Chondrocyte (in vitro differentiated cells): ENCODE results near the gene WNT8B. TPM values are rescaled to one million over a fixed set of nuclear protein-coding genes. Genes with fewer than 3 reads are reported as not detected.
A peak's percentile ranks its signal among the peaks of the same experiment; 100 is the strongest.

Source experiments
- DNase-seq: peaks from one replicate; pipeline ENCODE4 v3.0.0; 2021; ENCODE audit warnings: mixed read lengths, low spot score
- H3K27ac Mint-ChIP-seq: one replicate; pipeline ENCODE4 v1.8.0; 2021; ENCODE audit warnings: mild to moderate bottlenecking, moderate library complexity, mixed read lengths; ENCODE audit not compliant: unreplicated experiment
- H3K27me3 Mint-ChIP-seq: 2 replicates; pipeline ENCODE4 v1.8.0; 2021; ENCODE audit warnings: low read depth, mixed read lengths
- H3K36me3 Mint-ChIP-seq: 2 replicates; pipeline ENCODE4 v1.8.0; 2021; ENCODE audit warnings: low read depth, mixed read lengths
- H3K4me1 Mint-ChIP-seq: 2 replicates; pipeline ENCODE4 v1.8.0; 2021; ENCODE audit warnings: low read depth, mild to moderate bottlenecking, mixed read lengths
- H3K4me3 Mint-ChIP-seq: one replicate; pipeline ENCODE4 v1.8.0; 2021; ENCODE audit warnings: mild to moderate bottlenecking, moderate library complexity, mixed read lengths; ENCODE audit not compliant: unreplicated experiment
- H3K9me3 Mint-ChIP-seq: 2 replicates; pipeline ENCODE4 v1.8.0; 2021; ENCODE audit warnings: low read depth, mixed read lengths
- CTCF ChIP-seq: fragments of 200-600 bp; sonication (generic); IDR thresholded peaks from 2 replicates; pipeline ENCODE4 v1.5.0; 2021; ENCODE audit warnings: antibody characterized with exemption, mild to moderate bottlenecking, moderate library complexity
- total RNA-seq: library from RNA; stranded (reverse); gene quantifications from 3 replicates; pipeline ENCODE4 v1.2.1, GENCODE V29; 2021

The WNT8B gene
- total RNA-seq, 1 donor from 2014 or later, result not detected

GRCh38 chr10:100433253-100434240, 29.3 kb upstream of the WNT8B start:
- Mint-ChIP-seq H3K9me3 (no peaks in the 10 kb centered on the region), H3K27me3 (no peaks in the 10 kb centered on the region), H3K27ac (no peak overlapping the region), H3K36me3 (no peaks in the 10 kb centered on the region), H3K4me1 (no peaks in the 10 kb centered on the region), H3K4me3 (no peak overlapping the region)
- TF ChIP-seq CTCF, result peak; percentile 100
- DNase-seq, result no peak

DNA sequence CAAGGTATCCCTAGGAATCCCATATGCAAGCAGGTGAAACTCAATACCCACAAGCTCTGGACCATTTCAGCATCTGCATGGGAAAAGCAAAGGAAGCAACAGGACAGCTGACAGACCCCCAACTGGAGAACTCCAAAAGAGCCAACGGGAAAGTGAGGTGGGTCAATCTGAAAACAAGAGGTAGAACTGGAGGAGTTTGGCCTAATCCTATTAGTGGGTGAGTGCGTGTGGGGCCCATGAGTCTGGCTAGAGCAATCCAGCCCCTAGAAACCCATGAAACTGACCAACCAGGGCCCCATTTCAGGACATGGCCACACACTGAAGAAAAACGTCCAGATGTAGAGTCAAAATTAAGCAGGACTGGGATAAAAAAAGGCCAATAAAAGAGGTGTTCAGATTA, 26.6 kb upstream of the WNT8B start:
- no peaks in the 10 kb centered on the region for H3K9me3 Mint-ChIP-seq
- no peak for TF ChIP-seq CTCF
- no peak for DNase-seq
- H3K4me3 Mint-ChIP-seq, result no peak overlapping the region
- H3K36me3 Mint-ChIP-seq, result no peaks in the 10 kb centered on the region
- no peak overlapping the region for H3K27ac Mint-ChIP-seq
- no peaks in the 10 kb centered on the region for H3K4me1 Mint-ChIP-seq
- H3K27me3 Mint-ChIP-seq, result peaks cover 4% of the 10 kb centered on the region

GRCh38 chr10:100438674-100439315, 24.0 kb upstream of the WNT8B start:
- no peaks in the 10 kb centered on the region for H3K9me3 Mint-ChIP-seq
- H3K4me1 Mint-ChIP-seq, result no peaks in the 10 kb centered on the region
- H3K4me3 Mint-ChIP-seq, result no peak overlapping the region
- DNase-seq, result no peak
- no peak overlapping the region for H3K27ac Mint-ChIP-seq
- no peak for TF ChIP-seq CTCF
- peaks cover 6% of the 10 kb centered on the region for H3K27me3 Mint-ChIP-seq
- no peaks in the 10 kb centered on the region for H3K36me3 Mint-ChIP-seq

GRCh38 chr10:100442548-100442947, 20.3 kb upstream of the WNT8B start:
- Mint-ChIP-seq H3K27ac (no peak overlapping the region), H3K4me3 (no peak overlapping the region), H3K9me3 (peaks cover 8% of the 10 kb centered on the region)

More at GRCh38 chr10:100442548-100442947, 20.3 kb upstream of the WNT8B start:
- Mint-ChIP-seq H3K4me1 (no peaks in the 10 kb centered on the region), H3K36me3 (no peaks in the 10 kb centered on the region), H3K27me3 (peaks cover 18% of the 10 kb centered on the region)
- no peak for TF ChIP-seq CTCF
- no peak for DNase-seq
